Smooth muscle cell (in vitro differentiated cells): ENCODE measurements around the gene SUPV3L1. TPM values are rescaled to one million over a fixed set of nuclear protein-coding genes. Genes with fewer than 3 reads are reported as not detected.

Experiments
- DNase-seq: peaks from one replicate; lab custom pipeline; 2025; ENCODE audit not compliant: unreplicated experiment; lab: John Stamatoyannopoulos, UW
- H2AFZ ChIP-seq: fragments of 200-600 bp; sonication (generic); 2 replicates; pipeline ENCODE4 v1.6.0; 2016; ENCODE audit warnings: antibody characterized with exemption, low read depth, mild to moderate bottlenecking
- H3F3A ChIP-seq: fragments of 200-600 bp; sonication (generic); 2 replicates; pipeline ENCODE4 v1.6.0; 2017; ENCODE audit warnings: antibody characterized with exemption, low read depth
- H3K27ac ChIP-seq: fragments of 200-600 bp; sonication (generic); 2 replicates; pipeline ENCODE4 v1.5.1; 2016; ENCODE audit warnings: low read depth, mild to moderate bottlenecking
- H3K27me3 ChIP-seq: fragments of 200-600 bp; sonication (generic); 2 replicates; pipeline ENCODE4 v1.6.1; 2016; ENCODE audit warnings: low read depth, mild to moderate bottlenecking
- H3K36me3 ChIP-seq: fragments of 200-600 bp; sonication (generic); 2 replicates; pipeline ENCODE4 v1.5.1; 2016; ENCODE audit warnings: low read depth
- H3K4me1 ChIP-seq: fragments of 200-600 bp; sonication (generic); 2 replicates; pipeline ENCODE4 v1.5.1; 2016; ENCODE audit warnings: low read depth
- H3K4me2 ChIP-seq: fragments of 200-600 bp; sonication (generic); 2 replicates; pipeline ENCODE4 v1.6.0; 2016; ENCODE audit warnings: mild to moderate bottlenecking
- H3K4me3 ChIP-seq: fragments of 200-600 bp; sonication (generic); 2 replicates; pipeline ENCODE4 v1.5.1; 2016; ENCODE audit warnings: mild to moderate bottlenecking
- H3K79me2 ChIP-seq: fragments of 200-600 bp; sonication (generic); 2 replicates; pipeline ENCODE4 v1.6.0; 2016; ENCODE audit warnings: low read depth, mild to moderate bottlenecking
- H3K9ac ChIP-seq: fragments of 200-600 bp; sonication (generic); 2 replicates; pipeline ENCODE4 v1.6.0; 2016; ENCODE audit warnings: low read depth
- H3K9me3 ChIP-seq: fragments of 200-600 bp; sonication (generic); replicated peaks from 2 replicates; pipeline ENCODE4 v1.5.1; 2016; ENCODE audit warnings: low read depth
- H4K20me1 ChIP-seq: fragments of 200-600 bp; sonication (generic); 2 replicates; pipeline ENCODE4 v1.6.0; 2016; ENCODE audit warnings: low read depth
- WGBS: methylation state at CpG from one replicate; pipeline ENCODE4 v1.1.7; 2016; ENCODE audit warnings: low lambda C conversion rate; 5-methylcytosine and 5-hydroxymethylcytosine counted together
- polyA plus RNA-seq: library from polyadenylated mRNA; unstranded; fragments of >200 nt; fragmentation: Nextera tagmentation; extraction: Ambion mirVana; gene quantifications from 2 replicates; pipeline ENCODE4 v1.2.1, GENCODE V29; 2016
- total RNA-seq: library from RNA; depleted of rRNA; stranded (reverse); fragments of >200 nt; gene quantifications from 2 replicates; pipeline ENCODE4 v1.2.3, GENCODE V29; 2014
- TF ChIP-seq, protein P1 (sequence below): fragments of 200-600 bp; sonication (generic); IDR thresholded peaks from 2 replicates; pipeline ENCODE4 v1.5.1; 2017; ENCODE audit warnings: borderline replicate concordance, mild to moderate bottlenecking, antibody characterized with exemption; ENCODE audit not compliant: insufficient read depth, poor library complexity, severe bottlenecking

Gene SUPV3L1
- total and polyA plus RNA-seq, 2 experiments from 2014 or later, result 21.0 to 32.6 TPM

DNA sequence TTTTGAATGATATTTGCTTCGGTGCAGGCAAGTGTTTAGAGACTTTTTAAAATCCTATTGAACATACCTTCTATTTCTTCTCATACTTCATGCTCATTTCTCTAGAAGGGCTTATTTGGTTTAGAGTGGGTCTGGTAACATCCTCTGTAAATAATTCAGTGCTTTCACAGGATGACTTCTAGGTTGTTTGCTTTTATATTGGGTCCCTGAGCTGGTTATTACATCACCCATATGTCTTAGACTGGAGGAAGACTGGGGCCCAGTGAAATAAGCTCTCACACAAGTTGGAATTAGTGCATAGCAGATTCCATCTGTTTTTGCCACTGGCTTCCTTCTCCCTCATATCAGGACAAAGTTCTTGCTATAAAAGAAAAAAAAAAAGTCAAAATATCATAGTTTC is 6.5 kb downstream of the SUPV3L1 start:
- Histone ChIP-seq H3K4me3 (no peak overlapping the region), H3K4me2 (no peak overlapping the region), H3K27ac (no peak overlapping the region), H3K4me1 (peaks cover 1% of the 10 kb centered on the region), H3K9me3 (no peaks in the 10 kb centered on the region), H4K20me1 (no peaks in the 10 kb centered on the region), H3K79me2 (peaks cover 35% of the 10 kb centered on the region), H3F3A (no peaks in the 10 kb centered on the region), H3K27me3 (no peaks in the 10 kb centered on the region), H3K36me3 (peaks cover 6% of the 10 kb centered on the region), H2AFZ (no peak overlapping the region), H3K9ac (no peak overlapping the region)
- no peak for DNase-seq
- WGBS, result 93% methylated on average over 1 of the region's 1 CpG
- TF ChIP-seq, protein P1, sequence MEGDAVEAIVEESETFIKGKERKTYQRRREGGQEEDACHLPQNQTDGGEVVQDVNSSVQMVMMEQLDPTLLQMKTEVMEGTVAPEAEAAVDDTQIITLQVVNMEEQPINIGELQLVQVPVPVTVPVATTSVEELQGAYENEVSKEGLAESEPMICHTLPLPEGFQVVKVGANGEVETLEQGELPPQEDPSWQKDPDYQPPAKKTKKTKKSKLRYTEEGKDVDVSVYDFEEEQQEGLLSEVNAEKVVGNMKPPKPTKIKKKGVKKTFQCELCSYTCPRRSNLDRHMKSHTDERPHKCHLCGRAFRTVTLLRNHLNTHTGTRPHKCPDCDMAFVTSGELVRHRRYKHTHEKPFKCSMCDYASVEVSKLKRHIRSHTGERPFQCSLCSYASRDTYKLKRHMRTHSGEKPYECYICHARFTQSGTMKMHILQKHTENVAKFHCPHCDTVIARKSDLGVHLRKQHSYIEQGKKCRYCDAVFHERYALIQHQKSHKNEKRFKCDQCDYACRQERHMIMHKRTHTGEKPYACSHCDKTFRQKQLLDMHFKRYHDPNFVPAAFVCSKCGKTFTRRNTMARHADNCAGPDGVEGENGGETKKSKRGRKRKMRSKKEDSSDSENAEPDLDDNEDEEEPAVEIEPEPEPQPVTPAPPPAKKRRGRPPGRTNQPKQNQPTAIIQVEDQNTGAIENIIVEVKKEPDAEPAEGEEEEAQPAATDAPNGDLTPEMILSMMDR, result no peak

DNA sequence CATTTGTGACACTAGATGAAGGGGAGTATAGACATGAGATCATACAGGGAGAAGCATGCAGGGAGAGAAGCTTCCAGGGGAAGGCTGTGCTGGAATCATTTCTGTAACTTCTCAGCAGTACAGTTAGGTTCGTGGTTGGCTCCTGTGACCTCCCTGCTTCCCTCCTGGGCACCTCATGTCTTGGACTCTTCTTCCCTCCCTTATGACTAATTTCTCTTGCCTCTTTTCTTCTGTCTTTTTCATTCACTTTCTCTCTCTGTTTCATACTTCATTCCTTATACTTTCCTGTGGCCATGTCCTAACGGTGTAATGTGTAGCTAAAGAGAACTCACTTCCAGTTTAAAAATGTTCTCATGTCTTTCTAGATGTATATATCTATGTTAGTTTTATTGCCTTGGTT is 21.0 kb downstream of the SUPV3L1 start:
- no peaks in the 10 kb centered on the region for H4K20me1 ChIP-seq
- no peaks in the 10 kb centered on the region for H3K79me2 ChIP-seq
- H3F3A ChIP-seq, result no peaks in the 10 kb centered on the region
- H2AFZ ChIP-seq, result no peak overlapping the region
- no peak overlapping the region for H3K27ac ChIP-seq
- TF ChIP-seq, protein P1, result no peak
- DNase-seq, result no peak
- peaks cover 14% of the 10 kb centered on the region for H3K36me3 ChIP-seq
- no peak overlapping the region for H3K4me2 ChIP-seq
- H3K9me3 ChIP-seq, result no peaks in the 10 kb centered on the region
- WGBS, result 97% methylated on average over 2 of the region's 2 CpGs
- H3K4me3 ChIP-seq, result no peak overlapping the region
- no peaks in the 10 kb centered on the region for H3K27me3 ChIP-seq
- no peak overlapping the region for H3K9ac ChIP-seq
- H3K4me1 ChIP-seq, result no peaks in the 10 kb centered on the region

DNA sequence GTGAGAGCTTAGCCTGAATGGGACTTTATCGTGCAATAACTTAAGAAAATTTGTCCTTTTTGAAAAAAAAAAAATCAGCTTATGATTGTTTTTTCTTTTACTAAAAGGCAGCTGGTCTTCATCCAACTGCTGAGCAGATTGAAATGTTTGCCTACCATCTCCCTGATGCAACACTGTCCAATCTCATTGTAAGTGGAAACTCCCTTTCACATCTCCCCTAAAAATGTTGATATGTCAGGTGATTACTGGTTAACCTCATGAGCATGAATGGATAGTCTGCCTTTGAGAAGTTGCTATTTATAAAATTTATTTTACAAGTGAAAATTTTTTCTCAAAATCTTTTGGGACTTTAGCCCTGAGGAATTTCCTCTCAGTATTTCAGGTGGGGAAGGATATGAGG is 22.3 kb downstream of the SUPV3L1 start:
- Histone ChIP-seq H3K27me3 (no peaks in the 10 kb centered on the region), H3F3A (no peaks in the 10 kb centered on the region), H3K4me3 (no peak overlapping the region), H3K36me3 (peaks cover 10% of the 10 kb centered on the region), H3K9ac (no peak overlapping the region), H3K79me2 (no peaks in the 10 kb centered on the region), H2AFZ (no peak overlapping the region), H3K4me1 (no peaks in the 10 kb centered on the region), H3K27ac (no peak overlapping the region), H3K4me2 (no peak overlapping the region), H4K20me1 (no peaks in the 10 kb centered on the region), H3K9me3 (no peaks in the 10 kb centered on the region)
- TF ChIP-seq, protein P1, result no peak
- 91% methylated on average over 1 of the region's 1 CpG for WGBS
- DNase-seq, result no peak

DNA sequence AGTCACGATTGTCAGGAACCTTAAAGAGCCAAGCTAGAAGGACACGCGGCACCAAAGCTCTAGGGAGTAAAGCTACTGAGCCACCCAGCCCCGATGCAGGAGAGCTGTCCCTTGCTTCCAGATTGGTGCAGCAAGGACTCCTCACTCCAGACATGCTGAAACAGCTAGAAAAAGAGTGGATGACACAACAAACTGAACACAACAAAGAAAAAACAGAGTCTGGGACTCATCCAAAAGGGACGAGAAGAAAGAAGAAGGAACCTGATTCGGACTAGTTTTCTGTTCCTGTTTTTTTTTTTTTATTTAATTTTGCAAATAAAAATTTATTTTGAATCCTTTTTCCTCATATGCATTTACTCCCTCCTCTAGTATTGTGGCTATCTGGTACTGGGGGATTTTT is 28.7 kb downstream of the SUPV3L1 start:
- no peaks in the 10 kb centered on the region for H3K79me2 ChIP-seq
- no peak overlapping the region for H2AFZ ChIP-seq
- H3K4me3 ChIP-seq, result no peak overlapping the region
- no peaks in the 10 kb centered on the region for H3K9me3 ChIP-seq
- no peaks in the 10 kb centered on the region for H3F3A ChIP-seq
- no peaks in the 10 kb centered on the region for H3K27me3 ChIP-seq
- no peak overlapping the region for H3K4me2 ChIP-seq
- peaks cover 8% of the 10 kb centered on the region for H3K36me3 ChIP-seq
- H3K4me1 ChIP-seq, result no peaks in the 10 kb centered on the region
- H3K27ac ChIP-seq, result no peak overlapping the region
- TF ChIP-seq, protein P1, result no peak
- DNase-seq, result no peak
- H3K9ac ChIP-seq, result no peak overlapping the region
- 96% methylated on average over 6 of the region's 6 CpGs for WGBS
- H4K20me1 ChIP-seq, result no peaks in the 10 kb centered on the region
